ENCODE data around the gene ICAM3.

DNA sequence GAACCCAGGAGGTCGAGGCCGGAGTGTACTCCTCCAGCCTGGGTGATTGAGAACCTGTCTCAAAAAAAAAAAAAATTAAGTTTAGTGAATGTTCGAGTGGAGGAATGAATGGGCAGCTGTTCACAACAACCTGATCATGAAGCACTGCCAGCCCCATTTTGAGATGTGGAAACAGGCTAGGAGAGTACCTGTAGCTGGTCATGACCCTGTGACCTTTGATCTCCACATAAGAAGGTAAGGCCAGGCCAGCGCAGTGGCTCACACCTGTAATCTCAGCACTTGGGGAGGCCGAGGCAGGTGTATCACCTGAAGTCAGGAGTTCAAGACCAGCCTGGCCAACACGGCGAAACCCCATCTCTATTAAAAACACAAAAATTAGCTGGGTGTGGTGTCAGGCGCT is 13.7 kb downstream of the ICAM3 start:
- TF ChIP-seq ARNT (IDR thresholded peaks at IDR 0.05) (no peak), FOXM1 (IDR thresholded peaks at IDR 0.05; ENCODE audit: borderline replicate concordance) (no peak), TARDBP (IDR thresholded peaks at IDR 0.05) (no peak), SUZ12 (IDR thresholded peaks at IDR 0.05) (no peak)

Data from HEK293T (cell line).